ENCODE measurements around the gene IRF8.
"Not testable (repeated sequence)": the region's sequence is repeated elsewhere in the genome, so short reads cannot be mapped to it uniquely, and the experiment has no call there.

IRF8 gene

DNA sequence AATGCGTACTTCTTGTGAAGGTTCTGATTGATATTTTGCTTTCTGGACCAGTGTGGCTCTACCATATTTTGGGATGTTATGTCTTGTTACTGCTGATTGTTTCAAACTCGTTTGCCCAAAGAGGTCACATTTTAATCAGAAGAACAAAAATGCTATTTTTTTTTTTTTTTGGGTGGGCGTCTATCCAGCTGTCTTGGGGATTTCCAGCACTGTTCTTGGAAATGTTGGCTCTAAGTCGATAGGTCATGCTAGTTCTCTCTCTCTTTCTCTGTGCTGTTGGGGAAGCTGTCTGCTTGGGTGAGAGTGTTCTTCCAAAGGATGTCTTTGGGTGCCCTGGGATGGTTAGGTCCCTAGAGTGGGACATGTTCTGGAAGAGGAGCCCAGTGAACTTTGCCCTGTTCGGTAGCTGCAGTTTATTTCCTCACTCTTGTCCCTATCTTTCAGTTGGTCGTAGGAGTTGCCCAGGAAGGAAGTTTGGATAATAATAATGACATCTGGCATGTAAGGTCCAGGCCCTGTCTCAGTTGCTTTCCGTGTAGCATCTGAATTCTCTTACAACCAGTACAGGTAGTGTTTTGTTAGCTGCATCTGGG is 2.9 kb downstream of the IRF8 start:
- Histone ChIP-seq H3K9me3 (no peaks in the 10 kb centered on the region; the same call in 1 of the 2 replicates), H3K4me1 (no peaks in the 10 kb centered on the region), H3K27me3 (peaks cover 80% of the 10 kb centered on the region), H3K36me3 (no peaks in the 10 kb centered on the region), H3K4me3 (ENCODE audit: low read depth, low read length) (no peak overlapping the region)
- no peak for DNase-seq
- TF ChIP-seq, protein P1, sequence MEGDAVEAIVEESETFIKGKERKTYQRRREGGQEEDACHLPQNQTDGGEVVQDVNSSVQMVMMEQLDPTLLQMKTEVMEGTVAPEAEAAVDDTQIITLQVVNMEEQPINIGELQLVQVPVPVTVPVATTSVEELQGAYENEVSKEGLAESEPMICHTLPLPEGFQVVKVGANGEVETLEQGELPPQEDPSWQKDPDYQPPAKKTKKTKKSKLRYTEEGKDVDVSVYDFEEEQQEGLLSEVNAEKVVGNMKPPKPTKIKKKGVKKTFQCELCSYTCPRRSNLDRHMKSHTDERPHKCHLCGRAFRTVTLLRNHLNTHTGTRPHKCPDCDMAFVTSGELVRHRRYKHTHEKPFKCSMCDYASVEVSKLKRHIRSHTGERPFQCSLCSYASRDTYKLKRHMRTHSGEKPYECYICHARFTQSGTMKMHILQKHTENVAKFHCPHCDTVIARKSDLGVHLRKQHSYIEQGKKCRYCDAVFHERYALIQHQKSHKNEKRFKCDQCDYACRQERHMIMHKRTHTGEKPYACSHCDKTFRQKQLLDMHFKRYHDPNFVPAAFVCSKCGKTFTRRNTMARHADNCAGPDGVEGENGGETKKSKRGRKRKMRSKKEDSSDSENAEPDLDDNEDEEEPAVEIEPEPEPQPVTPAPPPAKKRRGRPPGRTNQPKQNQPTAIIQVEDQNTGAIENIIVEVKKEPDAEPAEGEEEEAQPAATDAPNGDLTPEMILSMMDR (IDR thresholded peaks at IDR 0.05; ENCODE audit: low read depth, low read length): no peak

DNA sequence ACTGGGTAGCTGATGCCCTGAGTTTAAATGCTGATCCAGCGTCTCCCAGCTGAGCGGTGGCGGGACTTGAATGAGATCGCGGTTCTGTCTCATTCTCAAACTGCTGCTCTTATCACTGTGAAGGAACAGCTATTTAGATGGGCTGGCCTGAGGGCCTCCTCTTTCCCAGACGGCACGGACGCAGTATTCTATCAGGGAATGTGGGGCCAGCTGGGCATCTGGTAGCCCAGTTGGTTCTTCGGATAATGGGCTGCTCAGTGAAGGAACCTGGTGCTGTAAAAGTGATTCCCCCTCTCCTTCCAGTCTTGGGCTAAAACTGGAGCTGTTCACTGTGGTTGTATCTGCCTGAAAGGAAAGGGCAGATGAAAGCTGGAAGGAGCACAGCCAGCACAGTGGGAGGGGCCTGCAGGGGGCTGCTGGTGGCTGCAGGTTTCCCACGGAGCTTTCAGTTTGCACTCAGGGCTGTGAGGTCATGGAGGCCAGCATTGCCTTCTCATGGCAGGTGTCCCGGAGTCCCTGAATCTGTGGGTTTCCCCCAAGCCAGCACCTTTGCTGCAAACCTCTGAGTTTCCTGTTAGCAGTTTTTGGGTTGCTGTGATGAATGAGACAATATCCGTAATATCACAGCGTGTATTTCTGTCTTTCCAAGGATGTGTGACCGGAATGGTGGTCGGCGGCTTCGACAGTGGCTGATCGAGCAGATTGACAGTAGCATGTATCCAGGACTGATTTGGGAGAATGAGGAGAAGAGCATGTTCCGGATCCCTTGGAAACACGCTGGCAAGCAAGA is 3.6 kb downstream of the IRF8 start:
- Histone ChIP-seq H3K4me3 (ENCODE audit: low read depth, low read length) (no peak overlapping the region), H3K4me1 (no peaks in the 10 kb centered on the region), H3K27me3 (peaks cover 78% of the 10 kb centered on the region), H3K9me3 (no peaks in the 10 kb centered on the region; the same call in 1 of the 2 replicates), H3K36me3 (no peaks in the 10 kb centered on the region)
- no peak for DNase-seq
- TF ChIP-seq, protein P1 (IDR thresholded peaks at IDR 0.05; ENCODE audit: low read depth, low read length): no peak

DNA sequence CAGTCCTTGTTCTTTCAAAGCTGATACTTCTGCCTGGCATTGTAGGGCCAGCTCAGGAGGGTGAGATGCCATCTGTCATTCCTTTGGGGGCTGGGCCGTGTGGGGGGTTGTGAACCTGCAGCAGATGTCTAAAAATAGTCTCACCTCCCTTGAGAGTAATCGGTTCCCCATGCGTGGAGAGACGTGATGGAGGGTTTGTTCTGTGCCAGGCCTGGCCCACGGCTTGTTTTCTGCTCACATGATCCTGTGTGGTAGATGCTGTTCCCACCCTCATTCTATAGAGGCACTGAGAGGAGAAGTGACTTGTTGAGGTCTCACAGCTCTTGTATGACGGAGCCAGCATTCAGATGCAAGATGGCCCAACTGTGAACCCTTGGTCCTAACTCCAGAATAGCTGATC is 4.6 kb downstream of the IRF8 start:
- Histone ChIP-seq H3K4me1 (no peaks in the 10 kb centered on the region), H3K27me3 (peaks cover 73% of the 10 kb centered on the region), H3K9me3 (no peaks in the 10 kb centered on the region; the same call in 1 of the 2 replicates), H3K36me3 (no peaks in the 10 kb centered on the region), H3K4me3 (ENCODE audit: low read depth, low read length) (no peak overlapping the region)
- TF ChIP-seq, protein P1 (IDR thresholded peaks at IDR 0.05; ENCODE audit: low read depth, low read length): no peak
- no peak for DNase-seq

DNA sequence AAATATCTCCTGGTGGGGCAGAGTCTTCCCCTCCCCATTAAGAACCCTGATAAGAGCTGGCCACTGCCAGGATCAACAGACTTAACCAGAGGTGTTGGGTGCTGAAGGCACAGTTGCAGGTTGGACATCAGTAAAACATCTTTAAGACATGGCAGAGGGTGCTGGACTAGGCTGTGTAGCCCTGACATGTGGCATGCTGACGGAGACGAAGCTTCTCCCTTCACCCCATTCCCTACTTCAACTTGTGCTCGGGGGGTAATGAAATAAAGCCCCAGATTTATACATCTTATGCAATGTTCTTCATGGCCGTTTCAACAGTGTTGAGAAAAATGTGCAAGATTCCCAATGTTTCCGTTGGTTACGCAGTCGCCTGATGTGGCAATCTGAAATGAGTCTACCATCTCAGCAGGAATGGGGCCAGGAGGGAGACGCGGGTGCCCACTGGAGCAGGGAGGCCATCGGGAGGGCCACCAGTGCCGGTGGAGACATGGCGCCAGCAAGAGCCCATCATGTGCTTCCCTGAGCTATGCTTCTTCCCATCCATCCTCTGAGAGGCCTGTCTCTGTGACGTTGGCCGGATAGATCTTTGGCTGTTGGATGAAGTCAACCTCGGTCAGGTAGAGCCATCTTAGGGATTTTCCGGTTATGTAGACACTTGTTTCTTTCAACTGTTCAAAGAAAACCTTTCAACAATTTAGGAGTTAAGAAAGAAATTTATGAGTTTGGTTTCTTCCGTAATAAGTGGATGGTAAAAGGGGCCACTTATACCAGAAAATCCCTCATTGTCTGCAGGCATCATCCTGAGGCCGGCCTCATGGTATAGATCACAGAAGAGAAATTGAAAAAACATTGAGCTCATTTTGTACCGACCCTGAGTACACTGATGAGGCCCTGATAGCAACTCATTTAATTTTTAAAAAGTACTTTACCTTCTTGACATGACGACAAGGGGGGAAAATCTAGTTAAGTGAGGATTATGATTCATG is 6.4 kb downstream of the IRF8 start:
- H3K27me3 ChIP-seq: peaks cover 73% of the 10 kb centered on the region
- H3K4me1 ChIP-seq: no peaks in the 10 kb centered on the region
- no peak overlapping the region for H3K4me3 ChIP-seq (ENCODE audit: low read depth, low read length)

DNA sequence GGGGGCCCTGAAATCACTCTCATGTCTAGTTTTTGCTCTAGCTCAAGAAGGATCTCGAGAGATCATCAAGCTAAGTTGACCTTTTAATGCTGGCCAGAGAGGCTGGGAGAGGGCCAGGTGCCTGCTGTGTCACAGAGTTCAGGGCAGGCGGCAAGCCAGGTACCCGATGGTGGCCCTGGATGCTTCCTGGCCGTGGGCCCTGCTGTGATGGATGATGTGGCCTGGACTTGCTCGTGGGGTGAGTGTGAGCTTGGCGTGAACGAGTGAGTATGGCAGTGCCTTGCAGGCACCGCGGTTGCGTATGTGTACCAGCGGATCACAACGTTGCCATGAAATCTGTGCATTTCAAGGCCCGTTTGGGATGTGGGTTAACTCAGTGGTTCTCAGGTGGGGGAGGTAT is 7.4 kb downstream of the IRF8 start:
- no peak for DNase-seq
- Histone ChIP-seq H3K27me3 (peaks cover 73% of the 10 kb centered on the region), H3K36me3 (no peaks in the 10 kb centered on the region), H3K9me3 (no peaks in the 10 kb centered on the region; the same call in 1 of the 2 replicates), H3K4me3 (ENCODE audit: low read depth, low read length) (no peak overlapping the region), H3K4me1 (no peaks in the 10 kb centered on the region)
- TF ChIP-seq, protein P1 (IDR thresholded peaks at IDR 0.05; ENCODE audit: low read depth, low read length): no peak

More for the DNA sequence above, 6.4 kb downstream of the IRF8 start:
- TF ChIP-seq, protein P1 (IDR thresholded peaks at IDR 0.05; ENCODE audit: low read depth, low read length): no peak
- DNase-seq: no peak
- no peaks in the 10 kb centered on the region; the same call in 1 of the 2 replicates for H3K9me3 ChIP-seq
- H3K36me3 ChIP-seq: no peaks in the 10 kb centered on the region

DNA sequence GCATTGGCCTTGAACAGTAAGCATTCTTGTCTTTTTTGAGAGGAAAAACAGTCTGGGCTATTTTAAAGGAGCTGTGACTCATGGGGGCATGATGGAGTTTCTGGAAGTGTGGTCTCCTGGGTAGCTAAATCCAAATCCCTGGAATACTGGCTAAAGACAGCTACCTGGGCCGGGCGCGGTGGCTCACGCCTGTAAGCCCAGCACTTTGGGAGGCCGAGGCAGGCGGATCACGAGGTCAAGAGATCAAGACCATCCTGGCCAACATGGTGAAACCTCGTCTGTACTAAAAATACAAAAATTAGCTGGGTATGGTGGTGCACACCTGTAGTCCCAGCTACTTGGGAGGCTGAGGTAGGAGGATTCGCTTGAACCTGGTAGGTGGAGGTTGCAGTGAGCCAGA is 8.3 kb downstream of the IRF8 start:
- H3K4me1 ChIP-seq; H3K9me3 ChIP-seq; H3K36me3 ChIP-seq; DNase-seq; H3K4me3 ChIP-seq (ENCODE audit: low read depth, low read length): not testable (repeated sequence)
- H3K27me3 ChIP-seq: peaks cover 71% of the 10 kb centered on the region
